ENCODE results near the gene AUNIP.

AUNIP gene

GRCh38 chr1:25889470-25889869 is 30.2 kb upstream of the AUNIP start:
- Histone ChIP-seq H3K27ac (ENCODE audit: low read depth, low read length) (no peak overlapping the region), H3K4me2 (ENCODE audit: low read depth, low read length, poor library complexity, severe bottlenecking) (no peak overlapping the region), H3K27me3 (ENCODE audit: low read length) (no peaks in the 10 kb centered on the region), H3K36me3 (ENCODE audit: low read length) (no peaks in the 10 kb centered on the region), H4K20me1 (ENCODE audit: low read depth, low read length) (no peaks in the 10 kb centered on the region), H3K9ac (ENCODE audit: low read length) (no peak overlapping the region), H3F3A (ENCODE audit: insufficient read depth) (no peaks in the 10 kb centered on the region), H3K4me3 (ENCODE audit: insufficient read depth, low read length, poor library complexity, severe bottlenecking) (no peak overlapping the region), H3K9me2 (replicated peaks; ENCODE audit: insufficient read depth, low read length) (no peaks in the 10 kb centered on the region), H2AFZ (ENCODE audit: low read depth, low read length, severe bottlenecking) (no peak overlapping the region), H3K9me3 (ENCODE audit: insufficient read depth, low read length) (no peaks in the 10 kb centered on the region), H3K79me2 (ENCODE audit: insufficient read depth, low read length) (no peaks in the 10 kb centered on the region)
- TF ChIP-seq EZH2phosphoT487 (conservative IDR thresholded peaks at IDR 0.05; ENCODE audit: low read length), result no peak
- TF ChIP-seq, protein P1, sequence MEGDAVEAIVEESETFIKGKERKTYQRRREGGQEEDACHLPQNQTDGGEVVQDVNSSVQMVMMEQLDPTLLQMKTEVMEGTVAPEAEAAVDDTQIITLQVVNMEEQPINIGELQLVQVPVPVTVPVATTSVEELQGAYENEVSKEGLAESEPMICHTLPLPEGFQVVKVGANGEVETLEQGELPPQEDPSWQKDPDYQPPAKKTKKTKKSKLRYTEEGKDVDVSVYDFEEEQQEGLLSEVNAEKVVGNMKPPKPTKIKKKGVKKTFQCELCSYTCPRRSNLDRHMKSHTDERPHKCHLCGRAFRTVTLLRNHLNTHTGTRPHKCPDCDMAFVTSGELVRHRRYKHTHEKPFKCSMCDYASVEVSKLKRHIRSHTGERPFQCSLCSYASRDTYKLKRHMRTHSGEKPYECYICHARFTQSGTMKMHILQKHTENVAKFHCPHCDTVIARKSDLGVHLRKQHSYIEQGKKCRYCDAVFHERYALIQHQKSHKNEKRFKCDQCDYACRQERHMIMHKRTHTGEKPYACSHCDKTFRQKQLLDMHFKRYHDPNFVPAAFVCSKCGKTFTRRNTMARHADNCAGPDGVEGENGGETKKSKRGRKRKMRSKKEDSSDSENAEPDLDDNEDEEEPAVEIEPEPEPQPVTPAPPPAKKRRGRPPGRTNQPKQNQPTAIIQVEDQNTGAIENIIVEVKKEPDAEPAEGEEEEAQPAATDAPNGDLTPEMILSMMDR (IDR thresholded peaks at IDR 0.05; ENCODE audit: insufficient read depth, low read length, poor library complexity, severe bottlenecking), result no peak

- no peak overlapping the region for H3K4me2 ChIP-seq (ENCODE audit: low read depth, low read length, poor library complexity, severe bottlenecking)
- no peak overlapping the region for H3K4me3 ChIP-seq (ENCODE audit: insufficient read depth, low read length, poor library complexity, severe bottlenecking)
- no peaks in the 10 kb centered on the region for H3K36me3 ChIP-seq (ENCODE audit: low read length)
- no peak overlapping the region for H2AFZ ChIP-seq (ENCODE audit: low read depth, low read length, severe bottlenecking)
- no peaks in the 10 kb centered on the region for H3F3A ChIP-seq (ENCODE audit: insufficient read depth)
- no peaks in the 10 kb centered on the region for H4K20me1 ChIP-seq (ENCODE audit: low read depth, low read length)
- no peaks in the 10 kb centered on the region for H3K9me2 ChIP-seq (replicated peaks; ENCODE audit: insufficient read depth, low read length)
- H3K79me2 ChIP-seq (ENCODE audit: insufficient read depth, low read length), result no peaks in the 10 kb centered on the region
- no peaks in the 10 kb centered on the region for H3K27me3 ChIP-seq (ENCODE audit: low read length)
- H3K9ac ChIP-seq (ENCODE audit: low read length), result no peak overlapping the region
- no peaks in the 10 kb centered on the region for H3K9me3 ChIP-seq (ENCODE audit: insufficient read depth, low read length)
- TF ChIP-seq, protein P1 (IDR thresholded peaks at IDR 0.05; ENCODE audit: insufficient read depth, low read length, poor library complexity, severe bottlenecking), result no peak
- no peak for TF ChIP-seq EZH2phosphoT487 (conservative IDR thresholded peaks at IDR 0.05; ENCODE audit: low read length)
- no peak overlapping the region for H3K27ac ChIP-seq (ENCODE audit: low read depth, low read length)
These were observed 29.2 kb upstream of the AUNIP start for GRCh38 chr1:25888426-25888987.

- Histone ChIP-seq H3K27me3 (ENCODE audit: low read length) (no peaks in the 10 kb centered on the region), H3K9me2 (replicated peaks; ENCODE audit: insufficient read depth, low read length) (no peaks in the 10 kb centered on the region), H3K9ac (ENCODE audit: low read length) (no peak overlapping the region), H3K4me2 (ENCODE audit: low read depth, low read length, poor library complexity, severe bottlenecking) (no peak overlapping the region), H3K27ac (ENCODE audit: low read depth, low read length) (no peak overlapping the region), H3F3A (ENCODE audit: insufficient read depth) (no peaks in the 10 kb centered on the region), H3K4me3 (ENCODE audit: insufficient read depth, low read length, poor library complexity, severe bottlenecking) (no peak overlapping the region), H3K79me2 (ENCODE audit: insufficient read depth, low read length) (no peaks in the 10 kb centered on the region), H3K36me3 (ENCODE audit: low read length) (no peaks in the 10 kb centered on the region), H3K9me3 (ENCODE audit: insufficient read depth, low read length) (no peaks in the 10 kb centered on the region), H4K20me1 (ENCODE audit: low read depth, low read length) (no peaks in the 10 kb centered on the region), H2AFZ (ENCODE audit: low read depth, low read length, severe bottlenecking) (no peak overlapping the region)
- TF ChIP-seq, protein P1 (IDR thresholded peaks at IDR 0.05; ENCODE audit: insufficient read depth, low read length, poor library complexity, severe bottlenecking), result no peak
- no peak for TF ChIP-seq EZH2phosphoT487 (conservative IDR thresholded peaks at IDR 0.05; ENCODE audit: low read length)
These were observed 26.3 kb upstream of the AUNIP start for GRCh38 chr1:25885602-25886001.
